WERI-Rb-1 (cell line): Measurements from ENCODE around the gene RPL36A.

ENCODE experiments used
- DNase-seq: peaks from one replicate; pipeline ENCODE4 v3.0.0-alpha.2; 2020
- H3K27ac ChIP-seq: fragments of 250-450 bp; sonication (Bioruptor Pico); 2 replicates; pipeline ENCODE4 v1.5.1; 2020; ENCODE audit warnings: mild to moderate bottlenecking, moderate library complexity
- H3K27me3 ChIP-seq: fragments of 250-450 bp; sonication (Bioruptor Pico); 2 replicates; pipeline ENCODE4 v1.5.1; 2021; ENCODE audit warnings: mild to moderate bottlenecking, low read depth, moderate library complexity; ENCODE audit not compliant: insufficient read depth, severe bottlenecking
- H3K36me3 ChIP-seq: fragments of 250-450 bp; sonication (Bioruptor Pico); 2 replicates; pipeline ENCODE4 v1.5.1; 2020; ENCODE audit warnings: mild to moderate bottlenecking, moderate library complexity
- H3K4me3 ChIP-seq: 2 replicates; pipeline ENCODE4 v1.5.1; 2011; ENCODE audit warnings: low read depth, mild to moderate bottlenecking, control low read depth, low read length
- H3K9me3 ChIP-seq: fragments of 250-450 bp; sonication (Bioruptor Pico); 2 replicates; pipeline ENCODE4 v1.5.1; 2021; ENCODE audit warnings: mild to moderate bottlenecking, moderate library complexity; ENCODE audit not compliant: severe bottlenecking
- CTCF ChIP-seq: IDR thresholded peaks from 2 replicates; pipeline ENCODE4 v1.5.1; 2011; ENCODE audit warnings: low read depth, mild to moderate bottlenecking, control low read depth, inconsistent platforms, low read length

Gene RPL36A

GRCh38 chrX:101394372-101394771 is 3.6 kb downstream of the RPL36A start:
- no peak overlapping the region for H3K27ac ChIP-seq

GRCh38 chrX:101395789-101396188 is 5.0 kb downstream of the RPL36A start:
- Histone ChIP-seq H3K27me3 (peaks cover 5% of the 10 kb centered on the region), H3K4me3 (no peak overlapping the region), H3K36me3 (peaks cover 30% of the 10 kb centered on the region), H3K27ac (no peak overlapping the region), H3K9me3 (peaks cover 3% of the 10 kb centered on the region)
- TF ChIP-seq CTCF = no peak
- no peak for DNase-seq

More at GRCh38 chrX:101394372-101394771, 3.6 kb downstream of the RPL36A start:
- Histone ChIP-seq H3K27me3 (peaks cover 7% of the 10 kb centered on the region), H3K9me3 (peaks cover 3% of the 10 kb centered on the region), H3K4me3 (no peak overlapping the region), H3K36me3 (peaks cover 29% of the 10 kb centered on the region)
- TF ChIP-seq CTCF = no peak
- no peak for DNase-seq

GRCh38 chrX:101397779-101398178 is 7.0 kb downstream of the RPL36A start:
- TF ChIP-seq CTCF = no peak
- Histone ChIP-seq H3K9me3 (no peaks in the 10 kb centered on the region), H3K4me3 (no peak overlapping the region), H3K27me3 (peaks cover 3% of the 10 kb centered on the region), H3K36me3 (peaks cover 23% of the 10 kb centered on the region), H3K27ac (no peak overlapping the region)
- no peak for DNase-seq

- TF ChIP-seq CTCF = no peak
- Histone ChIP-seq H3K4me3 (no peak overlapping the region), H3K27ac (no peak overlapping the region), H3K27me3 (peaks cover 3% of the 10 kb centered on the region), H3K9me3 (no peaks in the 10 kb centered on the region), H3K36me3 (peaks cover 23% of the 10 kb centered on the region)
- DNase-seq = no peak
Measured at GRCh38 chrX:101398694-101399093, 7.9 kb downstream of the RPL36A start.

- no peak for TF ChIP-seq CTCF
- H3K27ac ChIP-seq = no peak overlapping the region
- peaks cover 3% of the 10 kb centered on the region for H3K27me3 ChIP-seq
- H3K36me3 ChIP-seq = peaks cover 23% of the 10 kb centered on the region
- H3K9me3 ChIP-seq = no peaks in the 10 kb centered on the region
- DNase-seq = no peak
- H3K4me3 ChIP-seq = no peak overlapping the region
Measured at GRCh38 chrX:101399825-101400224, 9.0 kb downstream of the RPL36A start.

- Histone ChIP-seq H3K36me3 (peaks cover 5% of the 10 kb centered on the region), H3K4me3 (peak overlapping the region; percentile 61), H3K27ac (peak overlapping the region; percentile 66), H3K27me3 (no peaks in the 10 kb centered on the region), H3K9me3 (no peaks in the 10 kb centered on the region)
- TF ChIP-seq CTCF = no peak
- DNase-seq = no peak
Measured at GRCh38 chrX:101407167-101407747, 16.4 kb downstream of the RPL36A start.
